Measurements from ENCODE around the gene MMP24.

Gene MMP24

DNA sequence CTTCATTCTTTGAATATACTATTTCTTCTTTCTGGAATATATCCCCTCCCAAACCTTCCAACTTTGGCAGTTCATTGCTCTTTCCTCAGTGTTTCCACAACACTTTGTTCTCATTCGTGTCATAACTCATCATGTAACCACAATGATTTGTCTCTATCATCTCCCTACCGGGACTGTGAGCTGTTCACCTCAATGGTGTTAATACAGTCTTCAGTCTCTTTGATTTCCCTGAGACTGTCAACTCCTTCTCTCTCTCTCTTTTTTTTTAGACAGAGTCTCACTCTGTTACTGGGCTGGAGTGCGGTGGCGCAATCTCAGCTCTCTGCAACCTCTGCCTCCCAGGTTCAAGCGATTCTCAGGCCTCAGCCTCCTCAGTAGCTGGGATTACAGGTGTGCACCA lies 2.5 kb upstream of the MMP24 start:
- in situ Hi-C loops (cut with MboI; ENCODE audit: low pct_unique_long_range_greater_than_20kb, low sequenced_read_pairs, unreplicated experiment): loop anchor here (25.0 kb wide), 1 partner anchor 362 kb away; the partner anchor contains the start of gene GGT7
- TF ChIP-seq, protein P1, sequence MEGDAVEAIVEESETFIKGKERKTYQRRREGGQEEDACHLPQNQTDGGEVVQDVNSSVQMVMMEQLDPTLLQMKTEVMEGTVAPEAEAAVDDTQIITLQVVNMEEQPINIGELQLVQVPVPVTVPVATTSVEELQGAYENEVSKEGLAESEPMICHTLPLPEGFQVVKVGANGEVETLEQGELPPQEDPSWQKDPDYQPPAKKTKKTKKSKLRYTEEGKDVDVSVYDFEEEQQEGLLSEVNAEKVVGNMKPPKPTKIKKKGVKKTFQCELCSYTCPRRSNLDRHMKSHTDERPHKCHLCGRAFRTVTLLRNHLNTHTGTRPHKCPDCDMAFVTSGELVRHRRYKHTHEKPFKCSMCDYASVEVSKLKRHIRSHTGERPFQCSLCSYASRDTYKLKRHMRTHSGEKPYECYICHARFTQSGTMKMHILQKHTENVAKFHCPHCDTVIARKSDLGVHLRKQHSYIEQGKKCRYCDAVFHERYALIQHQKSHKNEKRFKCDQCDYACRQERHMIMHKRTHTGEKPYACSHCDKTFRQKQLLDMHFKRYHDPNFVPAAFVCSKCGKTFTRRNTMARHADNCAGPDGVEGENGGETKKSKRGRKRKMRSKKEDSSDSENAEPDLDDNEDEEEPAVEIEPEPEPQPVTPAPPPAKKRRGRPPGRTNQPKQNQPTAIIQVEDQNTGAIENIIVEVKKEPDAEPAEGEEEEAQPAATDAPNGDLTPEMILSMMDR (IDR thresholded peaks at IDR 0.05; ENCODE audit: extremely low read depth, insufficient read depth, missing control alignments): no peak
- DNase-seq (ENCODE audit: low spot score): no peak

DNA sequence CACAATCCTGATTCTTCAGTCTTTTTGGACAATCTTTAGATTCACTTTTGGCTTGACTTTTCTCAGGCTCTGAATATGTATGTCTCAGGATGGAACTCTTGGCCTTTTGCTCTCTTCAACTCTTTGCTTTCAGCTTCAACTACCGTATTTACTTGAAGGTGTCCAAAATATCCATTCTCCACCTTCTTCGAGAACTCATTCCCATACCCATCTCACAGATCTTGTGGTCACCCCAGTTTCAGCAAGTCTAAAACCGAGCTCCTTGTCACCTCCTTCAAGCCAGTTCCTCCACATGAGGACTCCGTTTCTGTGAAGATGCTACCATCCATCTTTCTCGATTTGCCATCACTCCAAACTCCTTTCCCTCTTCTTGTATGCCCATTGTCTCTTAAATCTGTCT lies 2.0 kb upstream of the MMP24 start:
- DNase-seq (ENCODE audit: low spot score): no peak
- in situ Hi-C loops (cut with MboI; ENCODE audit: low pct_unique_long_range_greater_than_20kb, low sequenced_read_pairs, unreplicated experiment): loop anchor here (25.0 kb wide), 1 partner anchor 362 kb away; the partner anchor contains the start of gene GGT7
- TF ChIP-seq, protein P1 (IDR thresholded peaks at IDR 0.05; ENCODE audit: extremely low read depth, insufficient read depth, missing control alignments): no peak

DNA sequence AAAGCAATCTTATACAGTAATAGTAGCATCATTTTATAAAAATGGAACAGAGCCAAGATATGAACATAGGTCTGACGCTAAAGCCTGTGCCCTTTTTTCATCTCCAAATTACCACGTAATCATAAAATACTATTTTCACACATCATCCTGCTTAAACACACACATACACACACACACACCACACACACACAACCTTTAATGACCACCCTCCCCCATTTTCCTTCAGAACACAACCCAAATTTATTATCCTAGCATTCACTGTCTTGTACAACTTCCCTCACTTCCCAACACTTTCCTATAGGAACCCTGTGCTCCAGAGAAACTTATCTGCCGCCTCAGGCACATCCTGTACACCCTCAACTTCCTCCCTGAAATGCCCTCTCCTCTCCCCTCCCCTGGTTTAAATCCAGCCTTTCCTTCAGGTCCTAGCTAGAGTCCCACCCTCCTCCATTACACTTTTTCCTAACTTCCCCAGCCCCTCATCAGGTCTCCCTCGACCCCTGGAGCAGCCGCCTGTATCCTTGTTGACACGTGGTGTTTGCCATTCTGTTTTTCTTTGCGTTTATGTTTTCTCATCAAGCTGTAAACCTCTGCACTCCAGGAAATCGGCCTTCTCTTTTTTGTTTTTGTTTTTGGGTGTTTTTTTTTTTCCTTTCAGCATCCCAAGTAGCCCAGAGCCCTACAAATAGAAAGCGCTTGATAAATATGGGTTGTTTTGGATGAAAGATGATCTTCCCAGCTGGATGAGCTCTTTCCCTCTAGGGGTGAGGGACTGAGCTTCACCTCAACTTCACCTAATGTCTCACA lies 968 bp upstream of the MMP24 start:
- TF ChIP-seq, protein P1 (IDR thresholded peaks at IDR 0.05; ENCODE audit: extremely low read depth, insufficient read depth, missing control alignments): no peak
- in situ Hi-C loops (cut with MboI; ENCODE audit: low pct_unique_long_range_greater_than_20kb, low sequenced_read_pairs, unreplicated experiment): no loop called here
- DNase-seq (ENCODE audit: low spot score): no peak

DNA sequence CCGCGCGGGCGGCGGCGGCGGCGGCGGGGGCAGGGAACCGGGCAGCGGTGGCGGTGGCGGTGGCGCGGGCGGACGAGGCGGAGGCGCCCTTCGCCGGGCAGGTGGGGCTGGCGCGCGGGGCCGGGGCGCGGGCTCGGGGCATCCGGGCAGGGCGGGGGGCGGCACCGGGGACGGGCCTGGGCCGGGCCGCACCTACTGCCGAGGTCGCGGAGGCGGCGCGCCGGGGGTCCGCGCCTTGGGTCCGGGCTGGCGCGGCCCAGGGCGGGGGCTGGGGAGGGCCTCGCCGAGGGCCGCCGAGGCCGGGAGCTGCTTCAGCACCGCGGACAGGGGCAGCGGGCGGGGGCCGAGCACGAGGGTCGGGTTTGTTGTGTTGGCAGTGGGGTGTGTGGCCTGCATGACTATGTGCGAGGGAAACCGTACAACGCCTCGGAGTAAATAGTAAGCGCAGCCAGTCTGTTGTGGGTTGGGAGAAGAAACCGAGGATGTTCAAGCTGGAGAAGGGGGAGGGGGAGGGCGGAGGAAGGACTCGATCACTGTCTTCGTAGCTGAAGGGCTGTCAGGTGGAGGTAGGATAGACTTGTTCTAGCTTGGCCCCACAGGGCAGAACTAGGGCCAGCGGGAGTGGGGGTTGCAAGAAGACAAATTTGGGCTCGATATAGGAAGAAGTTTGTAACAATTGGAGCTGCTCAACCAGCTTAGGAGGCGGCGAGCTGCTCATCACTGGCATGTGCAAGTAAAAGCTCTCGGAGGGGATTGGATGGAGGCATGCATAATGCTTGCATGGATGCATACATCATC lies 593 bp downstream of the MMP24 start:
- DNase-seq (ENCODE audit: low spot score): peak; percentile 55
- TF ChIP-seq, protein P1 (IDR thresholded peaks at IDR 0.05; ENCODE audit: extremely low read depth, insufficient read depth, missing control alignments): no peak
- in situ Hi-C loops (cut with MboI; ENCODE audit: low pct_unique_long_range_greater_than_20kb, low sequenced_read_pairs, unreplicated experiment): no loop called here

DNA sequence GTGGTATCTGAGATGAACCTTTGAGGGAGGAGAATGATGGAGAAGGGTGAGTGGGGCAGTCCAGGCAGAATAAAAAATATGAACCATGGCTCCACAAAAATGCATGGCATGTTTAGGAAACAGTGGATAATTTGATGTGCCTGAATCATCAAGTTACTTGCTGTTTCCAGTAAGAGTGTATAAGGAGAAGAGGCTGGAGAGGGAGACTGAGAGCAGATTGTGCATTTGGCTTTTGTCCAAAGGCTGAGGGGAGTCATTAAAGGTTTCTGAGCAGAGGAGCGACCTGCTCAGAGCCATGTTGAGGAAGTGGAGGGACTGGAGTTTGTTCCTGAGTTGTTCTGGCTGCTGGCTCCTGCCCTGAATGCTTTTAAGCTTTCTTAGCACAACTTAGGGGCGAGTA lies 6.1 kb downstream of the MMP24 start:
- in situ Hi-C loops (cut with MboI; ENCODE audit: low pct_unique_long_range_greater_than_20kb, low sequenced_read_pairs, unreplicated experiment): no loop called here
- no peak for DNase-seq (ENCODE audit: low spot score)
- TF ChIP-seq, protein P1 (IDR thresholded peaks at IDR 0.05; ENCODE audit: extremely low read depth, insufficient read depth, missing control alignments): no peak

DNA sequence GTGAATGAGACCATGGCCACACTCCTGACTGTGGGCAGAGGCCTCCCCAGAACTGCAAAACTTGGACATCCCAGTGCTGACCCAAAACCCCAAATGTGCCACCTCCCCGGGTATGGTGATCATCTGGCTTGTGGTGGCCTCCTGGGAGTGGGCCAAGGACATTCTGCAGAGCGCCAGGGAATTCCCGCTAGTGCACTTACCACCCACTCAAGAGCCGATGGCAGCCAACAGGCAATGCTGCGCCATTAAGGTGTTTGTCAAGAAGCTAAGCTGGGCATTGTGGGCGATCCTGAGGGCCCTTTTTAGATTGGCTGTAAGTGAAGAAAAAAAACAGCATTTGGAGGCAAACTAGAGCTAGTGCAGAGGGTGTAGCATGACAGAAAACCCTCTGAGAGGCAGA lies 9.4 kb downstream of the MMP24 start:
- DNase-seq (ENCODE audit: low spot score): no peak
- in situ Hi-C loops (cut with MboI; ENCODE audit: low pct_unique_long_range_greater_than_20kb, low sequenced_read_pairs, unreplicated experiment): no loop called here

More for the DNA sequence above, 9.4 kb downstream of the MMP24 start:
- TF ChIP-seq, protein P1 (IDR thresholded peaks at IDR 0.05; ENCODE audit: extremely low read depth, insufficient read depth, missing control alignments): no peak

Data from GM13977 (cell line).